Hepatic stellate cell (primary cell): ENCODE results near the gene STAT5A.
"Not testable (repeated sequence)": the region's sequence is repeated elsewhere in the genome, so short reads cannot be mapped to it uniquely, and the experiment has no call there.

Source experiments
- DNase-seq: peaks from one replicate; pipeline ENCODE4 v3.0.0; 2011; ENCODE audit warnings: low spot score

STAT5A gene

DNA sequence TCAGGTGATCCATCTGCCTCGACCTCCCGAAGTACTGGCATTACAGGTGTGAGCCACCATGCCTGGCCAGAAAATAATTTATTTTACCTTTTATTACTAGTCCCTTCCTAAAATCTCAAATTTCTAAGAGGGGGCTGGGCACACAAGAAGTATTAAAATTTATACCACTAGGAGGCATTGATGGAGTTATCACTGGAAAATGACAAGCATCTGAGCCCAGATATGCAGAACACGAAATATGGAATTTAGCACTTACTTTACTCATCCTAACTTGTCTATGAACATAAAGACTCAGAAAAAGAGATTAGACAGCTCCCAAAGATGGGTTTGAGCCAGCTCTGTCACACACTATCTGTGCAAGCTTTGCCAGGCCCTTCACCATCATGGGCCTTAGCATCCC lies 46.4 kb downstream of the STAT5A start:
- no peak for DNase-seq

DNA sequence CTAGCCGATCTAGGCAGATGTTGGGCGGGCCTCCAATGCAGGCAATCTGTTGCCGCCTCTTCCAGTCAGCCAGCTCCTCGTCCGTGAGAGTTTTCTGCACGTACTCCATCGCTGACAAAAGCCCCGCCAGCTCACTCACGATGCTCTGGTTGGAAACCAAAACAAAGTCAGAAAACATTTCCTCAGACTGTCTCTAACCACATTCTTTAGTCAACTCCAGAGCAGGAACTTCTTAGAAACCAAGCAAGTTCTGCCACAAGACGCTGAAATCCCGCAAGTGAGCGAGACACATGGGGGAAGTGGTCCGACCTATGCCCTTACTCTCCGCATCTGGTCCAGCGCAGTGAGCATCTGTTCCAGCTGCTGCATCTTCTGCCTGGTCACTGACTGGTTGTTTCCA lies 49.1 kb downstream of the STAT5A start:
- DNase-seq = no peak

DNA sequence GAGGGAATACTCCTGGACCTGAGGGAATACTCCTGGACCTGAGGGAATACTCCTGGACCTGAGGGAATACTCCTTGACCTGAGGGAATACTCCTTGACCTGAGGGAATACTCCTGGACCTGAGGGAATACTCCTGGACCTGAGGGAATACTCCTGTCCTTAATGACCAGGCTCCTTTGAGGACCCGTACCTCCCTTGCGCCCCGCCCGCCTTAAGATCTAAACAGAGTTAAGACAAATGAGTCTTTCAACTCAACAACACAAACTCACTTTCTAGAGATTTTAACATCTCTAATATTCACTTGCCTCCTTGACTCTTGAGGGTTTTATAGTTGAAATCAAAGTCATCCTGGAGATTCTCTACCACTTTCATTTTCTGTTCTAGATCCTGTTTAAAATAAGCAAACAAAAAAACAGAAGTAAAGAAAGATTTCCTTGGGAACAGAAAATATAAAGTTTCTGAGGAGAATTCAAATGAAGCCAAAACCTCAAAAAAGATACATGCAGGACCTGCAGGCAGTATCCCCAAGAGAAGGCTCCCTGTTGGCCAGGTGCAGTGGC lies 50.2 kb downstream of the STAT5A start:
- DNase-seq = no peak

DNA sequence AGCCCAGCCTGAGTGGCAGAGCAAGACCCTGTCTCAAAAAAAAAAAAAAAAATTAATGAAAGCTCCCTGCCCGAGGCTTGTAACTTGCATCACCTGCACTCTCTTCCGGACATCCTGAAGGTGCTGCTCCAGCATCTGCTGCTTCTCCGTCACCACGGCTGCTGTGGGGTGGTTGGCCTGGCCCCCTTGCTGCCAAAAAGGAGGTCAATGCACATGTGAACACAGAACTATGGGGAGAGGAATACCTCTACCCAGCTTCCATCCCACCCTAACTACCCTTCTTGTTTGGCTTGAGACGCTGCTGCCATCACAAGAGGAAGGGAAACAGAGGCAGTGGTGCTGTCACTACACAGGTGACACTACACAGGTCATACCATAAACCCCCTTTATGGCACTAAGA lies 50.9 kb downstream of the STAT5A start:
- DNase-seq = no peak

DNA sequence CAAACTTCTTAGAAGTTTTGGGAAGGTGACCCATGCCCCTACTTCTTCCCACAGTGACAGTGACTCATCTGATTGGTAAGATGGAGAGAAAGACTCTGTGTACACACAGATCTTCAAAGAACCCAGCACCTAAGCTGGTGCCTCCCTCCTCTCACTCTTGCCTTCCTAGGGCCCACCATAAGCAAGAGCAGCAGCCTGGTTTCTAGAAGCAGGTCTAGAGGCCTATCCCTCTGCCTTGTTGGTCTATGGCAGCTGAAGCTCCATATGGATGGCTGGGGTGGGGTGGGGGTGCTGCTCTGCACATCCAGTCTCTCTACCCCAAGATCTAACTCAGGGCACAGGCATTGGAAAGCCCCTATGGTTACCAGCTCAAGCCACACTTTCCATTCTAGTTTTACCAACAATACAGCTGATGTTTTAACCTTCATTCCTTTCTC lies 52.4 kb downstream of the STAT5A start:
- DNase-seq = no peak

DNA sequence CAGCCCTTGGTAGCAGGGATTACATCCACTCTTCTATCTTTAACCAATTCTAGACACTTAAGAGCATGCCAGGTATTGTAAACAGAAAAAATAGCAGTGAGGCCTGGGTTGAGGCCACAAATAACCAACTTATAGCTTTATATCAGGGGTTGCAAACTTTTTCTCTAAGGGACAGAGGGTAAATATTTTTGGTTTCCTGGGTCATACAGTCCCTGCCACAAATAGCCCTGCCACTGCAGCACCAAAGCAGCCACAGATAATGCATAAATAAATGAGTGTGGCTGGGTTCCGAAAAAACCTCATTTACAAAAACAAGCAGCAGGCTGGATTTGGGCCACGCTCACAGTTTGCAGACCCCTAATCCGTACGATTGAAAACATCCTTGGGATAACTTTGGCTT lies 53.3 kb downstream of the STAT5A start:
- no peak for DNase-seq

DNA sequence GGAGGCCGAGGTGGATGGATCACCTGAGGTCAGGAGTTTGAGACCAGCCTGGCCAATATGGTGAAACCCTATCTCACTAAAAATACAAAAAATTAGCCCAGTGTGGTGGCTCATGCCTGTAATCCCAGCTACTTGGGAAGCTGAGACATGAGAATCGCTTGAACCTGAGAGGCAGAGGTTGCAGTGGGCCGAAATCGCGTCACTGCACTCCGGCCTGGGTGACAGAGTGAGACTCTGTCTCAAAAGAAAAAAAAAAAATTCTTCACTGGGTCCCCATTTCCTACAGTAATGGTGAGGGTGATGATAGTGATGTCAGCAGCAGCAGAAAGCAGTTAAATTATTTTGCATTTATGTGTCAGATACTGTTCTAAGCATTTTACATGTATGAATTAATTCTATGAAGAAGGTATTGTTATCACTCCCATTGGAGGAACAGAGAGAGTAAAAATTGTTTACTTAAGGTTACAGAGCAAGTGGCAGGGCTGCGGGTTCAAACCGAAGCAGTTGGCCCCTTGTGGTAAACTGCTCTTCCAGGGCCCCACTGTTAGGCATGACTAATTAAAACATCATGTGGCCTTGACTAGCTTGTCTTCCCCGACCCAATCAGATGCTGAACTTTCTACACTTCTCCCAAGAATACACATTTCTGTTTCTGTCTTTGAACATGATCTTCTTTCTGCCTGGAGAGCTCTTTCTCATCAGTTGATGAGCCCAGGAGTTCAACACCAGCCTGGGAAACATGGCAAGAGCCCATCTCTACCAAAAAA lies 54.1 kb downstream of the STAT5A start:
- no peak for DNase-seq

DNA sequence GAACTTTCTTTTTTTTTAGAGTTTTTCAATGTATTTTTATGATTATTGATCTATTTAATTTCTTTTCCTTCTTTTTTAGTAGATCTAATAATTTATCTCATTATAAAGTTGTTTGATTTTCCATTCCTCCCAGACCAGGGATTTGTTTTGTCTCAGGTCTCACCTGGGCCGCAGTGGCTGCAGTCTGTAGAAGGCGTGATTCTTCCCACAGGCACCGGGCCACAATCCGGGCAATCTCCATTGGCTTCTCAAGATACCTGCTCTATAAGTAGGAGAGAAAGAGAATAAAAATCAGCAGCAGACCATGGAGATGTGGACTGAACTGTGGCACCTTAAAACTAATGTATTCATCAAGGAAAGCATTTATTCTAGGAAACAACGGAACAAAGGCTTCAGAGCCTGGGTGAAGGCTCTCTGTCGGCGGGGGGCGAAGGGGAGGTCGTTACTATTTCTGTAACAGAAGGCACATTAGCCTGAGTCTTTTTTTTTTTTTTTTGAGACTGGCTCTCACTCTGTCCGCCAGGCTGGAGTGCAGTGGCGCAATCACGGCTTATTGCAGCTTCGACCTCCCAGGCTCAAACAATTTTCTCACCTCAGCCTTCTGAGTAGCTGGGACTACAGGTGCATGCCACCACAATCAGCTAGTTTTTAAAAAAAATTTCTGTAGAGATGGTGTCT lies 57.2 kb downstream of the STAT5A start:
- DNase-seq = no peak

DNA sequence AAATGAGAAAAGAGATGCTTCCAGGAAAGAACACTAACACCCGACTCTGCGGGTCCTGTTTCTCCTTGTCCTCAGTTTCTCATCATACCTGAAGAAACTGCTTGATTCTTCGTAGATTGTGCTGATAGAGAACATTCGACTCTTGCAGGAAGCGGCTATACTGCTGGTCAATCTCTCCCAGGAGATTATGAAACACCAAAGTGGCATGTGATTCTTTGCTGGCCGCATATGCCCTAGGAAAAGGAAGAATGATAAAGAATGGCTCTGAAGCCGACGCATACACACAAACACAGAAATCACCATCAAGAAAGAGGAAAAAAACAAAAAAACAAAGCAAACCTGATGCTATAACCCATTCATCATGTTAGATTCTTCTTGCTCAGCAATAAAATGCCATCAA lies 58.2 kb downstream of the STAT5A start:
- no peak for DNase-seq

DNA sequence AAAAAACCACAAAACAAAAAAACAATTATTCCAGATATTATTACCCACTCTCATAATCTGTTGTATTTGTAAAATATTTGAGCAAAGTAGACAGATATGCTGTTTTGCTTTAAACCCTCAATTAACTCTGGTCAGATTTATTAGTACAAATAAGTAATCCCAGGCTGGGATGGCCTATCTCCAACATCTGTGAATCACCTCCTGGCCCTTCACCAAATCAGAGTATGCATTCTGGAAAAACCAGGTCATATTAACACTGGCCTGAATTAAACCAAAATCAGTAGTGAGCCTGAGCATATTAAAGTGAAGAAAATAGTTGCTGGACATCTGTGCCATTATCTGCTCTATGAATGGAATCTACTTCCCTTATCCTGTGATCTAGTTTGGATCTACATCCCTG lies 58.9 kb downstream of the STAT5A start:
- peak; percentile 59 for DNase-seq

DNA sequence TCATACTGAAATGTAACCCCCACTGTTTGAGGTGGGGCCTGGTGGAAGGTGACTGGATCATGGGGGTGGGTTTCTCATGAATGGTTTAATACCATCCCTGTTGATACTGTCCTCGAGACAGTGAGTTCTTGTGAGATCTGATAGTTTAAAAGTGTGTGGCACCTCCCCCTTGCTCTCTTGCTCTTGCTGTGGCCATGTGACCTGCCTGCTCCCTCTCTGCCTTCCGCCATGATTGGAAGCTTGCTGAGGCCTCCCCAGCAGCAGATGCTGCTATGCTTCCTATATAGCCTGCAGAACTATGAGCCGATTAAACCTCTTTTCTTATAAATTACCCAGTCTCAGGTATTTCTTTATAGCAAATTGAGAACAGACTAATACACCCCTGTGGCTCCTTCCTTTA lies 59.3 kb downstream of the STAT5A start:
- DNase-seq = no peak

DNA sequence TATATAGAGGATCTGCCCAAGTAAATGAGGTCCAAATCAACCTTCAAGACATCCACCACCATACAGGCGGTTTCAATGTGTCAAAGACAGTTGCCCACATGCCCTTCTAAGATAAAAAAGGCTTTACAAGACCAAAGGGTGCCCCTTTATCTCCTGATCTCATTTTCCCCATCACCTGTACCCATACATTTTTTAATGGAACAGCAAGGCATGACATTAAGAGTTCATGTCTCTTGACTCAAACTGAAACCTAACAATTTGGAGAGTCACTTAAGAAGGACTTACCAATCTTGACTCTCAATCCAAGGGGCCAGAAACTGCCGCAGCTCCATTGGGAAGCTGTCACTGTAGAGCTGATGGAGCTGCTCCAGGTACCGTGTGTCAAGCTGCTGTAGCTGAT lies 59.8 kb downstream of the STAT5A start:
- DNase-seq = no peak

DNA sequence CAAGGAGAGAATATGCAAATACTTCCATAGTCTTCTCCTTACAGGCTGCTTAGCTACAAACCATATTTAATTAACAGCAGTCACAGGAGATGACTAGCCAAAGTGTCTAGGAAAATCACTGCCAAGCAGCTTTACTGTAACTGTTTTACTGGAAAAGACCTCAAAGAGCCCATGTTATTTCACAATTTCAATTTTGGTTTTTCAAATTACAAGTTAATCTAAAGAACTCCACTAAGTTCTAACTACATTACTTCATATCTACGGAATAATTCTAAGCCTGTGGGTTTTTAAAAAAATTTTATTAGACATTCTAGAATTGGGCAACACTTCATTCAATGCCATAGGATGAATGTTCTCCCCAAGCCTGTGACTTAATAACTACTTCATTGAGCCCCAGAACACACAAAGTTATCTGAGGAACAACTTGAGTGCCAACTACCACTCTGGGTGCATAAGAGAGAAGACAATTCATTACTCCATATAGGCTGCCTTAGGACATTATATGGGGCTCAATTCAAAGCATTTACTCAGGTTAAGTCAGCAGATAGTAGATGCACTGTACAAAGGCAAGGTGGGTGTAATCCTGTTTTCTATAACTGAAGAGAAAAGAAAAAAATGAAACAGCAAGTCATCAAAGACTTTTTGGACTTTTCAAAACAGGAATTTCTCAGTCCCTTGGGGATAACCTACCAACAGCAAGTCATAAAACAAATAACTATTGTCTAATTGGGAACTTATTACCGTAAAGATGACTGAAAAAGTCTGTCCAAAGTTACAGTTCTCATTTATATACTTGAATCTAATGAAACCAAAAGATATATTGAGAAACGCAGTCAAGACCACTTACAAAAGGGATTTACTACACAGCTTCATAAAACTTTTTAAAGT lies 66.9 kb downstream of the STAT5A start:
- no peak for DNase-seq

DNA sequence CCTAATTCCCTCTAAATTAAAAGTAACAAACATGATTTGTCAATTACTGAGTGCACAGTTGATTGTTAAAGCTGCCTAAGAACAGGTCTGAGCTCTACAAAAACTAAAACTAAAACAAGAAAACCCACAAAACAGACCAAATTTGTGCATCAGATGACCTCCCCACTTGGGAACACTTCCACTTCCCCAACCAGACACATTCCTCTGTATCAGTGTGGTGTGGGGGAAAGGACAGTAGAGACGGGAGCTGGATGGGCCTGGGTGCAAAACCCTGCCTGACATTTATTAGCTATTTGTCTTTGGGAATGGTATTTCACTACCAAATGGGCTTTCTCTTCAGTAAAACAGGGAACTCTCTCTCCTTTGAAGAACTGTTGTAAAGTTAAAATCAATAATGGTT lies 70.1 kb downstream of the STAT5A start:
- DNase-seq = no peak

DNA sequence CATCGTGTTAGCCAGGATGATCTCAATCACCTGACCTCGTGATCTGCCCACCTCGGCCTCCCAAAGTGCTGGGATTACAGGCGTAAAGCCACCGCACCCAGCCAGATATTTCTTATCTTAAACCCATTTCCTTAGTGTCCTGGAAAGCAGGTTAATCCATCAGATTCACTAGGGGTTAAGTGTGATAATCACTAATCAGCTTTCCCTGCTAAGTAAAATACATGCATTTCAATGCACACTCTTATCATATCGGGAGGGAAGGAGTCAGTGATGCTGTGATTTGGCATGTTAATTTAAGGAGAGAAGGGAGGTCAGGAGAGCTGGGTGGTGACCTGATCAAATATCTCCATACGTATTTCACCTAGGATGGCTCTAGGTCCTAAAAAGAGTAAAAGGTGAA lies 70.8 kb downstream of the STAT5A start:
- no peak for DNase-seq

DNA sequence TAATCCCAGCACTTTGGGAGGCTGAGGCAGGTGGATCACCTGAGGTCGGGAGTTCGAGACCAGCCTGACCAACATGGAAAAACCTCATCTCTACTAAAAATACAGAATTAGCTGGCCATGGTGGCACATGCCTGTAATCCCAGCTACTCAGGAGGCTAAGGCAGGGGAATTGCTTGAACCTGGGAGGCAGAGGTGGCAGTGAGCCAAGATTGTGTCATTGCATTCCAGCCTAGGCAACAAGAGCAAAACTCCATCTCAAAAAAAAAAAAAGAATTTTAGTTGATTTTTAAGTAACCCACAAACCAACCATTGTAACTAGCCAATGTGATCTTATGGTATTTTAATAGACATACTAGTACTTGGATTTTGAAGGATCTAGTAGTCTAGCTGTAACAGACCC lies 72.1 kb downstream of the STAT5A start:
- not testable (repeated sequence) for DNase-seq
